K562 (cell line): ENCODE results near the gene TAF4. TPM values are rescaled to one million over a fixed set of nuclear protein-coding genes. Genes with fewer than 3 reads are reported as not detected.

Experiments used
- ATF3 ChIP-seq, 2 experiments: fragments of 450-650 bp in 1 of 2; sonication (generic) in 1 of 2; formaldehyde crosslinking in 1 of 2; IDR thresholded peaks in 1 of 2; conservative IDR thresholded peaks in 1 of 2; 2 replicates each; pipeline versions ENCODE4 v1.6.1 to v1.8.1; 2016 to 2023; ENCODE audit warnings: mild to moderate bottlenecking in 2 of 2, moderate library complexity in 2 of 2, inconsistent platforms in 1 of 2, missing genetic modification reagents in 1 of 2
- BMI1 ChIP-seq: fragments of 150-350 bp; IDR thresholded peaks from 2 replicates; pipeline ENCODE4 v1.6.1; 2014; ENCODE audit warnings: low read length
- CBX2 ChIP-seq: fragments of 200-600 bp; sonication (generic); IDR thresholded peaks from one replicate; pipeline ENCODE4 v1.6.1; 2012; ENCODE audit warnings: mild to moderate bottlenecking, low read length, inconsistent platforms; ENCODE audit not compliant: insufficient read depth, poor library complexity, severe bottlenecking
- CHD1 ChIP-seq: fragments of 200-600 bp; sonication (generic); IDR thresholded peaks from one replicate; pipeline ENCODE4 v1.6.1; 2012; ENCODE audit warnings: mild to moderate bottlenecking, moderate library complexity, low read length, inconsistent platforms
- FUS ChIP-seq: fragments of 200-400 bp; formaldehyde crosslinking; optimal IDR thresholded peaks from 2 replicates; pipeline ENCODE3; 2017; ENCODE audit warnings: low read depth, low read length
- GTF2B ChIP-seq: IDR thresholded peaks from 2 replicates; pipeline ENCODE4 v1.6.1; 2011; ENCODE audit not compliant: insufficient read length; ENCODE audit errors: extremely low read depth
- MAFG ChIP-seq: fragments of 450-650 bp; conservative IDR thresholded peaks from 2 replicates; pipeline ENCODE4 v1.6.1; 2016; ENCODE audit warnings: missing genetic modification characterization, missing compliant biosample characterization
- MGA ChIP-seq: fragments of 450-650 bp; IDR thresholded peaks from 2 replicates; pipeline ENCODE4 v1.6.1; 2016; ENCODE audit warnings: mild to moderate bottlenecking, moderate library complexity
- PML ChIP-seq: IDR thresholded peaks from 2 replicates; pipeline ENCODE4 v1.6.1; 2012; ENCODE audit warnings: low read length, inconsistent platforms
- RB1 ChIP-seq: fragments of 450-650 bp; IDR thresholded peaks from 2 replicates; pipeline ENCODE4 v1.6.1; 2017; ENCODE audit warnings: low read depth, mild to moderate bottlenecking
- SMARCE1 ChIP-seq: fragments of 450-650 bp; IDR thresholded peaks from 2 replicates; pipeline ENCODE4 v1.7.1; 2016; ENCODE audit warnings: mild to moderate bottlenecking
- TCF3 ChIP-seq: sonication (generic); formaldehyde crosslinking; IDR thresholded peaks from 2 replicates; pipeline ENCODE4 v1.4.0; 2020; ENCODE audit warnings: mild to moderate bottlenecking, missing genetic modification reagents
- TFAM ChIP-seq: fragments of 250-450 bp; sonication (Bioruptor Pico); conservative IDR thresholded peaks from 2 replicates; pipeline ENCODE4 v1.5.0; 2021; ENCODE audit warnings: mild to moderate bottlenecking, moderate library complexity
- ZKSCAN8 ChIP-seq: fragments of 200-800 bp; sonication (Bioruptor generic); IDR thresholded peaks from 2 replicates; pipeline ENCODE4 v1.6.1; 2016; ENCODE audit warnings: missing genetic modification characterization, missing compliant biosample characterization
- ZNF316 ChIP-seq: fragments of 450-650 bp; IDR thresholded peaks from 2 replicates; pipeline ENCODE4 v1.6.1; 2016
- polyA plus RNA-seq, 8 experiments: library from polyadenylated mRNA; depleted of rRNA in 4 of 8; stranded (reverse) in 5 of 8; unstranded in 3 of 8; fragments of >200 nt; fragmentation: Nextera tagmentation in 2 of 8; fragmentation: Illumina TruSeq in 1 of 8; extraction: Ambion mirVana in 2 of 8; extraction: Trizol in 1 of 8; gene quantifications; 2 replicates each; pipeline versions ENCODE4 v1.2.1 to v1.2.3, GENCODE V29; 2011 to 2014; ENCODE audit warnings: inconsistent platforms in 1 of 8, missing spikeins in 1 of 8
- total RNA-seq, 7 experiments: library from RNA; depleted of rRNA in 6 of 7; stranded (reverse); fragments of >200 nt in 6 of 7; fragmentation: Illumina TruSeq in 2 of 7; extraction: Trizol in 2 of 7; gene quantifications; 2 replicates each; pipeline versions ENCODE4 v1.2.1 to v1.2.3, GENCODE V29; 2011 to 2021; ENCODE audit warnings: low replicate concordance in 1 of 7

Gene TAF4
- total and polyA plus RNA-seq, 9 of the 15 experiments (the other 6 are each of a cell fraction or from before 2014, with no cell fraction given) = 0.44 to 28.3 (median 5.6) TPM

- no peak; the same call in 1 of the 2 replicates for TF ChIP-seq RB1
- no peak; the same call in 1 of the 2 replicates for TF ChIP-seq MGA
- TF ChIP-seq SMARCE1 = peak; percentile 80
- no peak for TF ChIP-seq CBX2
- no peak for TF ChIP-seq TCF3 (CRISPR knock-in tag)
- TF ChIP-seq FUS = no peak
- TF ChIP-seq MAFG = peak; percentile 72
- no peak for TF ChIP-seq PML
- TF ChIP-seq TFAM (CRISPR knock-in tag) = no peak
- no peak for TF ChIP-seq BMI1
- peak; percentile 75 for TF ChIP-seq ZNF316
- TF ChIP-seq CHD1 = no peak
- no peak for TF ChIP-seq GTF2B
- no peak for TF ChIP-seq ZKSCAN8 (CRISPR knock-in tag)
- TF ChIP-seq ATF3 (IDR thresholded peaks at IDR 0.05) = peak; percentile 100
- peak; percentile 98 for TF ChIP-seq ATF3 (CRISPR knock-in tag; conservative IDR thresholded peaks at IDR 0.05)
Observed at GRCh38 chr20:62088258-62089127, 22.8 kb upstream of the TAF4 start (continued).
